NCI-H82 treated with DMSO at 0.1 percent for 48 hours (cell line): ENCODE measurements around the gene FRMD4B.

ENCODE experiments used
- DNase-seq: peaks from one replicate; lab custom pipeline; 2025; ENCODE audit not compliant: unreplicated experiment; lab: John Stamatoyannopoulos, UW

FRMD4B gene

GRCh38 chr3:69180869-69181591, 204.9 kb downstream of the FRMD4B start:
- no peak for DNase-seq

- no peak for DNase-seq
Observed at GRCh38 chr3:69179740-69180372, 206.0 kb downstream of the FRMD4B start.

DNA sequence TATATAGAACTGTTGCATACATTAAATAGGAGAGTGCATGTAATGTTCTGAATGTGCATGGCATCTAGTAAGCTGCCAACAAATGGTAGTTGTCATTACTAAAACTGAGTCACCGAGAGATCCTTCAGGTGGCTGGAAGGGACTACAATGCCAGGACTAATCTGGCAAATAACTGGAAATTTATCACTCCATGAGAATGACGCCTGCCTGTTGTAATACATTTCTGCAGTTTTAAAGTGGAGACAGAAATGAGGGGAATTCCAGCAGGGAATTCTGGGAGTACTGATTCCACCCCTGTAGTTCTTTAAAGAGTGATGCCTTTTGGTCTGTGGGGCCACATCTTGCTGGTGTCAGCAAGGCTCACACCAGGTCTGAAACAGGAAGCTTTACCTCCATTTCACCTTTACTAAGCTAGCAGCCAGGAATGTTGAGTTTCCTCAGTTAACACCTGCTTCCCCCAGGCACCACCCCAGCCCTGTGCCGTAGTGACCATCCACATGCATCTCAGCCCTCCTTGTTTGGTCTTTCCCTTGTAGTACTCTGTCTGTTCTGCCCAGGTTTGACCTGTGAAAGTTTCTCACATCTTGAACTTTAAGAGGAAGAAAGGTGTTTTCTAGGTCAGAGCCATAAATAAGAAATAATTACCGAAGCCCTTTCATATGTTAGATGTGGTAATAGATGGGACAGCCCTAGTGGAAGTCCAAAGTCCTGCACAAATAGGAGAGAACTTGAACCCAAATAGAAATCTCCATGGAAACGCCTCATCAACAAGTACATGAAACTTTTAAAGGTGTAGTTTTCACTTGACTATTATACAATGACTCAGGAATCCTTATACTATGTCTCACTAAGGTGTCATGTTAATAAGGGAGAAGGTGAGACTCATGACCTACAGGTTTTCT, 206.8 kb downstream of the FRMD4B start:
- no peak for DNase-seq

DNA sequence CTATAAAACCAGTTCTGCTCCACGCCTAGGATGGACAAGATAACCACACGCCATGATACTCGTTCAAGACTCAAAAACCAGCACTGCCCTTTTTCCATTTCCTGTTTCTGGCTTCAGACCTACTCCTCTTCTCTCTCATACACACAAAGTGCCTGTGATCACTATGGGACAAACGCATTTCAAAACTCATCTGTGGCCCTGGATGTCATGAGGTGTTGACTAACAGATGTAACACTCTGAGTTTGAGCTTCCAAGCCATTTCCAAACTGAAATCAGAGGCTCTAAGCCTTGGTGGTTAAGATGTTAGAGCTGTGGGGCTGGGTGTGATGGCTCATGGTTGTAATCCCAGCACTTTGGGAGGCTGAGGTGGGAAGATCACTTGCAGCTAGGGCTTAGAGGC, 207.8 kb downstream of the FRMD4B start:
- no peak for DNase-seq

DNA sequence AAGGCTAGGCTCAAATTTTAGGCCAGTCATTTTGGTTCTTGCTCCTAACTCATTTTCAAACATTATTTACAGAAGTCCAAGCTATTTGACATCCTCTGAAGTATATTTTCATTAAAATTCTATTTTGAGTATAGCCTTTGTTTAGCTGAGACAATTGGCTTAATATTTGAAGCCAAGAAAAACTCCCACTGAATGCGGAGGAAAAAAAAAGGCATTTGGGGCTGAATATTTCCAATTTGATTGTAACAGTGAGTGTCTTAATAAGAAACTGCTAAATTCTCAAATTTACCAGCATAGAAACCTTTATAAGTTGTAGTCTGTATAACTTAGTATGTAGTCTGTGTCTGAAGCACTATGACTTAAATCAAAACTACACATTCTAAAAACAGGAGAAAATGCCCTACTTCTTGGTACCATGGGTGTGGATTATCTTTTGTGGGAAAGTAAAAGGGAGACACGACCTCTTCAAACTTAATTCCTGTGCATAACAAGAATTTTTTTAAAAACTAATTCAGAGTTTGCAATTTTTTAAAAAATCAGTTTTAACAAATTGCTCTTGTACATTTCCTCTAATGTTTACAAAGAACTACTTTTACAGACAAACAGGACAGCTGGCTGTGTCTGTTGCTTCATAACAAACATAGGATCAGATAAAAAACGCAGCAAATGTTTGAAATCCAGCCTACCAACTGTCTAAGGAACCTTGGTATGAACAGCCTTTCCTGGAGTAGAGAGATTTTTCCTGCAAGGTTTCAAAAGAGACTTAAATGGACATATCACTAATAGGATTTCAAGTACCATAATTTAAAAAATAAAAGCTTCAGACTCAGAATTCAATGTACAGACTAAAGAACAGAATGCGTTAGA, 210.8 kb downstream of the FRMD4B start:
- DNase-seq, result no peak

GRCh38 chr3:69174445-69174844, 211.4 kb downstream of the FRMD4B start:
- no peak for DNase-seq

DNA sequence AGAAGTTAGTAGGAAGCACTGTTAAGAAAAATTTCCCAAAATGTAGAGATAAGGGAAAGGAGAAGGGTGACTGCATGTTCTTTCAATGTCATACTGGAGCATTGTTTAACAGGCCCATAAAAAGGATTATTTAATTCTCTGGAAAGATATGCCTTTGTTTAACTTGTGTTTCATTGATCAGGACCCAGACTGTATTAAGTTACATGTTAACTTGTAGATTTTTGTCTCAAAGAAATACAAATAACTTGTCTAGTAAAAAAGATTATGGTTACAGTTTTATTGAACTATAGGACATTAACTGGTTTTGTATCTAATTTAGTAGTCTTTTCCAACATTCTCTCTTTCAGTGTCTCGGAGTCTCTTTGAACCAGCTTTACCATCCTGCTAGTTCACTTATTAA, 213.8 kb downstream of the FRMD4B start:
- no peak for DNase-seq

- DNase-seq, result no peak
Observed at GRCh38 chr3:69166446-69166845, 219.4 kb downstream of the FRMD4B start.

DNA sequence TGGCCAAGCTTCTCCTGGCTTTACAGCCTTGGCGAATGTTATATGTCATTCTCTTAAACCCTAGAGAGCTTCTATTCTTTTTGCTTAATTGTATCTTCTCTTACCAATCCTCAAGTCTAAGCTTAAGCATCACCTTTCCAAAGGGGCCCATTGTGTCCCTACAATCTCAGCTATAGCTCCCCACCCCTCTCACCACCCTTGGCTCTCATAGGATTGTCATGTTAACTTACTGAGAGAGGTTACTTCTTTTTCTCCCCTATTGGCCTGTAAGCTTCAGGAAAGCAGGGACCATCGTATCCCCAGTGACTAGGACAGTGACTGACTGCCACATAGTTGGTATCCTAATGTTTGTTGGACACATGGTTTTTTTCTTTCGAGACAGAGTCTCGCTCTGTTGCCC, 220.1 kb downstream of the FRMD4B start:
- no peak for DNase-seq

- no peak for DNase-seq
Observed at GRCh38 chr3:69164296-69164695, 221.6 kb downstream of the FRMD4B start.

DNA sequence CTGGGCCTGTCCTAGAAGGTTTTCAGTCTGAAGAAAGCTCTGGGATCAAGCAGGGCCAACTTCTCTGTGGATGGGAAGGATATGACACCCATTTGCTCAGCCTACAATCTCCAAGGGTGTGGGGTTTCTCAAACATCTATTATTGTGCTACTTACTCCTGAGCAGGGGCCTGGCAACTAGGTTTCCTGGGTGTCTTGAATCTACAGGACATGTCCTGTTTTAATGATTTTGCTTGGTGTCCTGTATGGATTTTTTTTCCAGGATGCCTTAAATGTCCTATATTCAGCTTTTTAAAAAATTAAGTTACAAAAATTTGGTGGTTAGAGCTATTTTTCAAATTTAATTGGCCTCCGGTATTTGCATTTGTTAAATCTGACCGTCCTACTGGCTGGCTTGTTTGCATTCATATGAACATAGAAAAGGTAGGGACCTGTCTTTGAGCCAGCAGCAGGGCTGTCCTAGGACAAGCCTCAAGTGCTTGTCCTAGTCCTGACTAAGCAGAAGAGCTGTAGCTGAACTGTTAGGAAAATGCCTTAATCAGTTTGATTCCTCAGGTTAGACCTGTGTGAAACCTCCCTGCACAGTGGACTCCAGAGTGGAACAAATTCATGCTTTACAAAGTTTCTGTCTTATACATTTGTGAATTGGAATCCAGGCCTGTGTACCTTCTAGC, 223.4 kb downstream of the FRMD4B start:
- no peak for DNase-seq

- DNase-seq, result no peak
Observed at GRCh38 chr3:69161587-69162307, 224.1 kb downstream of the FRMD4B start.

- no peak for DNase-seq
Observed at GRCh38 chr3:69160525-69160924, 225.4 kb downstream of the FRMD4B start.

DNA sequence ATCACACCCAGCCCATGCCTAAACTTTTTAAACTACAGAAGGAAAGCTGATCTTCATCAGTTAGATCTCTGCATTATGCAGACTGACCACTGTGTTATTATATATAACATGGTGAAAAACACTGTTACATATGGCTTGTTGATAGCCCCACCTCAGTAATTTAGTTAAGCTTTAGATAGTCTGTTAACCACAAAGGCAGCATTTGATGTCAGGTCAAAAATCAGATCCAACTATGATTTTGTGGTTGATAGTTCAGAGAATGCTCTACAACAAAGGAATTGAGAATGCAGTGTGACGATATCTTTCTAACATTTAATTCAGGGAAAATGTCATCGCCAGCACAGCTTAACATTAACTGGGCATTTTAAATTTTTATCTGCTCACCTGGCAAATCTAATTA, 225.8 kb downstream of the FRMD4B start:
- DNase-seq, result no peak

DNA sequence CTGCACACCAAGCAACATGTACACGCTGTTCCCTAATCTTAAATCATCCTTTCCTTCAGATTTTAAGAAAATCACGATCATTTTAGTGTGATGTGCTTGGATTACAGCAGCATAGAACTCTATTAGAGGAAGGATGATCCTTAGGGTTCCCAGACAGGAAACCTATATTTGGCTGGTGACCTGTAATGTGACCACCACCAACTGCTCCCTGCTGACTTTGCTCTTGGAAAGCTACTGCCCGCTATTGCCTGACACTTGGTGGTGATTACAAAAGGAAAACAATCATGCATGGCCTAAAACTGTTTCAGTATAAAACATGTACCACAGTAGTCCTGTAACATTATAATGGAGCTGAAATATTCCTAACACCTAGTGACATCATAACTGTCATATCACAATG, 236.3 kb downstream of the FRMD4B start:
- no peak for DNase-seq

- DNase-seq, result peak; percentile 3
Observed at GRCh38 chr3:69145688-69146087, 240.2 kb downstream of the FRMD4B start.

DNA sequence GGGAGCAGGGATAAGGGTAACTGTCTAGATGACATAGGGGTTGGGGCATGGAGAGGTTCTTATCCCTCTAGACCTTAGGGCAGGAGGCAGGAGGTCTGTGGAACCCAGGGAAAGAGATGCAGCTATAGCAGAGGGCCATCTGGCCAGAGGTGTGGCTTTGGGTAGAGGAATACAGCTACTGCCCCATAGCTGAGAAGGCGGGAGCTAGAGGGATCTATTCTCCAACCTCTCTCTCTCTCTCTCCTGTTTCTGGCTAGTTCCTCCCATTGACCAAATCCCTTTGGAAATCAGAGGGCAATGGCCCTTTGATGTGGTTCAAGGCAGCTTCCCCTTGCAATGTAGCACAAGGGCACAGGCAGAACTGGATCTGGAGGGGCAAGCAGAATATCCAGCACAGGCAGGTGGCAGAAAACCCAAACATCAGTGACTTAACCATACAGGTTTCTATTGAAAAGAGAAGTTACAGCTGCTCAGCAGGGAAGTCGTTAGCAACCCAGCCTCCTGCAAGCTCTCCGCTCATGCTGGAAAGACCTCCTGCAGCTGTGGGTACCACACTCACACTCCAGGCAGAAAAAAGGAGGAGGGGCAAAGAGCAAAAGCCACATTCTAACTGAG, 241.2 kb downstream of the FRMD4B start:
- DNase-seq, result no peak

- peak; percentile 32 for DNase-seq
Observed at GRCh38 chr3:69143612-69144011, 242.3 kb downstream of the FRMD4B start.

- DNase-seq, result peak; percentile 8
Observed at GRCh38 chr3:69142797-69143454, 243.0 kb downstream of the FRMD4B start.
